ENCODE data around the gene PRXL2B. TPM values are rescaled to one million over a fixed set of nuclear protein-coding genes. Genes with fewer than 3 reads are reported as not detected.

Gene PRXL2B
- total RNA-seq, 1 experiment from 2014 or later: 40.7 TPM

GRCh38 chr1:2543543-2544092 lies 43.0 kb upstream of the PRXL2B start:
- Histone ChIP-seq H4K91ac (ENCODE audit: insufficient read length, low read depth, low read length) (no peak overlapping the region), H3K4me1 (ENCODE audit: insufficient read depth, low read length) (no peaks in the 10 kb centered on the region; the same call in 1 of the 2 replicates)

More at GRCh38 chr1:2543543-2544092, 43.0 kb upstream of the PRXL2B start:
- Histone ChIP-seq H3T11ph (ENCODE audit: low read length) (no peak overlapping the region), H3K27me3 (ENCODE audit: insufficient read depth, low read length) (no peaks in the 10 kb centered on the region; the same call in 1 of the 2 replicates), H2BK20ac (ENCODE audit: low read depth, low read length, poor library complexity, severe bottlenecking) (no peak overlapping the region), H2BK15ac (ENCODE audit: low read depth, low read length) (no peak overlapping the region), H3K4ac (ENCODE audit: low read depth, low read length) (no peak overlapping the region), H2AK5ac (ENCODE audit: insufficient read length, low read length) (no peak overlapping the region), H4K20me1 (ENCODE audit: control insufficient read depth, insufficient read depth, insufficient read length) (no peaks in the 10 kb centered on the region), H2BK120ac (ENCODE audit: low read depth, low read length, poor library complexity, severe bottlenecking) (no peak overlapping the region), H3K18ac (ENCODE audit: insufficient read length, low read depth, low read length) (no peak overlapping the region), H3K9me3 (ENCODE audit: control insufficient read depth, low read depth, low read length) (no peaks in the 10 kb centered on the region), H3K79me1 (ENCODE audit: insufficient read depth, low read depth, low read length, poor library complexity, severe bottlenecking) (no peaks in the 10 kb centered on the region), H3K9ac (ENCODE audit: extremely low read depth, insufficient read length, low read length) (no peak overlapping the region), H3K56ac (ENCODE audit: insufficient read length, low read depth, low read length) (no peak overlapping the region), H3K4me2 (ENCODE audit: insufficient read depth, insufficient read length, low read length) (no peak overlapping the region), H3K14ac (ENCODE audit: insufficient read depth, low read length) (no peak overlapping the region; the same call in none of the 2 replicates), H3K23ac (ENCODE audit: insufficient read length, low read depth, low read length) (no peak overlapping the region), H4K5ac (ENCODE audit: insufficient read length, low read depth, low read length) (no peak overlapping the region), H4K8ac (replicated peaks; ENCODE audit: insufficient read length, low read depth, low read length) (no peak overlapping the region), H2BK12ac (ENCODE audit: insufficient read length, low read depth, low read length) (no peak overlapping the region), H3K23me2 (ENCODE audit: insufficient read length, low read depth, low read length, poor library complexity, severe bottlenecking) (peaks cover 12% of the 10 kb centered on the region), H2BK5ac (ENCODE audit: insufficient read length, low read length) (no peak overlapping the region), H2AFZ (ENCODE audit: low read length) (no peak overlapping the region), H3K79me2 (ENCODE audit: insufficient read depth, low read length) (no peaks in the 10 kb centered on the region), H3K27ac (ENCODE audit: insufficient read length, low read depth, low read length) (no peak overlapping the region)
- TF ChIP-seq CTCF (conservative IDR thresholded peaks at IDR 0.05): no peak
- Mint-ChIP-seq H3K4me3 (no peak overlapping the region), H3K36me3 (ENCODE audit: insufficient read depth in 1 of 3, low read depth in 3 of 3) (no peaks in the 10 kb centered on the region), H3K27me3 (ENCODE audit: low read depth) (peaks cover 29% of the 10 kb centered on the region), H3K9me3 (no peaks in the 10 kb centered on the region; a peak in 1 of 5 replicates), H3K4me1 (peaks cover 9 to 25% of the 10 kb centered on the region in 2 experiments), H3K27ac (no peak overlapping the region)
- no peak for DNase-seq
- WGBS (ENCODE audit: extremely low coverage, insufficient read length, low lambda C conversion rate): no CpG with 5 or more reads among the region's 26 CpGs
